ENCODE data around the gene ST6GALNAC2. TPM values are rescaled to one million over a fixed set of nuclear protein-coding genes. Genes with fewer than 3 reads are reported as not detected.

The ST6GALNAC2 gene
- total and polyA plus RNA-seq, 8 donors = 1.2 to 17.8 (median 4.7) TPM

DNA sequence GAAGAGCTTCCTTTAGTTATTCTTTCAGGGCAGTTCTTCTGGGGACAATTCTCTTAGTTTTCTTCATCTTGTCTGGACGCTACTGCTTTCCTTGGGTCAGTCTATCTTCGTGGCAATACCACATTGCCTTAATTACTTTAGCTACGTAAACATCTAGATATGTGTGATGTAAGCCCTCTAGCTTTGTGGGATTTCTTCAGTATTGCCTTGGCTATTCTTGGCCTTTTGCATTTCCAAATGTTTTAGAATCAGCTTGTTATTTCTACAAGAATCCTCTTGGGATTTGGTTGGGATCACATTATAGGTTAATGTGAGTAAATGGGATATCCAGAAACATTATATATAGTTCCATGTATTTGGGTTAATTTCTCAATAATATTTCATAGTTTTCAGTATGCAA, 9.0 kb upstream of the ST6GALNAC2 start:
- DNase-seq = no peak
- peaks cover 0 to 19% (median 0%) of the 10 kb centered on the region in 3 donors for H3K27me3 ChIP-seq
- no peaks in the 10 kb centered on the region for H3K9me3 ChIP-seq
- intact Hi-C loops (cut with DNase I; ENCODE audit: low total_unique reads) = no loop called here
- H3K4me1 ChIP-seq = peaks cover 0 to 26% (median 7%) of the 10 kb centered on the region in 4 donors
- H3K36me3 ChIP-seq = no peaks in the 10 kb centered on the region
- H3K27ac ChIP-seq = no peak overlapping the region
- 66 to 79% (median 68%) methylated on average over 3 of the region's 3 CpGs for WGBS, 5 donors
- TF ChIP-seq EP300 (IDR thresholded peaks at IDR 0.05) (no peak), POLR2AphosphoS5 (IDR thresholded peaks at IDR 0.05) (no peak), POLR2A (IDR thresholded peaks at IDR 0.05) (no peak)
- TF ChIP-seq, protein P1, sequence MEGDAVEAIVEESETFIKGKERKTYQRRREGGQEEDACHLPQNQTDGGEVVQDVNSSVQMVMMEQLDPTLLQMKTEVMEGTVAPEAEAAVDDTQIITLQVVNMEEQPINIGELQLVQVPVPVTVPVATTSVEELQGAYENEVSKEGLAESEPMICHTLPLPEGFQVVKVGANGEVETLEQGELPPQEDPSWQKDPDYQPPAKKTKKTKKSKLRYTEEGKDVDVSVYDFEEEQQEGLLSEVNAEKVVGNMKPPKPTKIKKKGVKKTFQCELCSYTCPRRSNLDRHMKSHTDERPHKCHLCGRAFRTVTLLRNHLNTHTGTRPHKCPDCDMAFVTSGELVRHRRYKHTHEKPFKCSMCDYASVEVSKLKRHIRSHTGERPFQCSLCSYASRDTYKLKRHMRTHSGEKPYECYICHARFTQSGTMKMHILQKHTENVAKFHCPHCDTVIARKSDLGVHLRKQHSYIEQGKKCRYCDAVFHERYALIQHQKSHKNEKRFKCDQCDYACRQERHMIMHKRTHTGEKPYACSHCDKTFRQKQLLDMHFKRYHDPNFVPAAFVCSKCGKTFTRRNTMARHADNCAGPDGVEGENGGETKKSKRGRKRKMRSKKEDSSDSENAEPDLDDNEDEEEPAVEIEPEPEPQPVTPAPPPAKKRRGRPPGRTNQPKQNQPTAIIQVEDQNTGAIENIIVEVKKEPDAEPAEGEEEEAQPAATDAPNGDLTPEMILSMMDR (IDR thresholded peaks at IDR 0.05) = no peak
- no peak overlapping the region for H3K4me3 ChIP-seq

GRCh38 chr17:76593959-76594358, 8.3 kb upstream of the ST6GALNAC2 start:
- H3K27me3 ChIP-seq = peaks cover 0 to 24% (median 0%) of the 10 kb centered on the region in 3 donors
- 80 to 90% (median 83%) methylated on average over 4 of the region's 4 CpGs for WGBS, 5 donors
- H3K9me3 ChIP-seq = no peaks in the 10 kb centered on the region
- no peak for DNase-seq
- intact Hi-C loops (cut with DNase I; ENCODE audit: low total_unique reads) = no loop called here
- peaks cover 0 to 24% (median 7%) of the 10 kb centered on the region in 4 donors for H3K4me1 ChIP-seq
- H3K36me3 ChIP-seq = no peaks in the 10 kb centered on the region
- H3K27ac ChIP-seq = no peak overlapping the region
- TF ChIP-seq POLR2AphosphoS5 (IDR thresholded peaks at IDR 0.05) = no peak
- no peak for TF ChIP-seq POLR2A (IDR thresholded peaks at IDR 0.05)
- TF ChIP-seq, protein P1 (IDR thresholded peaks at IDR 0.05) = no peak
- TF ChIP-seq EP300 (IDR thresholded peaks at IDR 0.05) = no peak
- H3K4me3 ChIP-seq = no peak overlapping the region

DNA sequence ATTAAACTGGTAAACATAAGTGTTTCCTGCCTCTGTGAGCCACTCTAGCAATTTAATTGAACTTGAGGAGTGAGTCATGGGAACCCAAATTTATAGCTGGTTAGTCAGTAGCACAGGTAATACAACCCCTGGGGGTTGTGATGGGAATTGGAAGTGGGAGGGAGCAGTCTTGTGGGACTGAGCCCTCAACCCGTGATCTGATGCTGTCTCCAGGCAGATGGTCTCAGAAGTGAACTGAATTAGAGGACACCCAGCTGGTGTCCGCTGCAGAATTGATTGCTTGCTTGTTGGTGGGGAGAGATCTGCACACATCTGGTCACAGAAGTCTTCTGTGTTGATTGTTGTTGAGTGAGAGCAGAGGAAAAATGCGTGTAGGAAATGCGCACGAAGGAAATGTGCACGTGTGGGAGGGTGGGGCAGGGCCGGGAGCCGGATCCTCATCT, 7.7 kb upstream of the ST6GALNAC2 start:
- no peak for DNase-seq
- Histone ChIP-seq H3K27me3 (peaks cover 0 to 27% (median 2%) of the 10 kb centered on the region in 3 donors), H3K9me3 (no peaks in the 10 kb centered on the region), H3K4me3 (no peak overlapping the region), H3K27ac (no peak overlapping the region), H3K4me1 (peaks cover 0 to 19% (median 7%) of the 10 kb centered on the region in 4 donors), H3K36me3 (no peaks in the 10 kb centered on the region)
- WGBS, 5 donors = 69 to 90% (median 78%) methylated on average over 8 of the region's 8 CpGs
- intact Hi-C loops (cut with DNase I; ENCODE audit: low total_unique reads) = no loop called here
- TF ChIP-seq EP300 (IDR thresholded peaks at IDR 0.05) (no peak), POLR2AphosphoS5 (IDR thresholded peaks at IDR 0.05) (no peak), POLR2A (IDR thresholded peaks at IDR 0.05) (no peak)
- TF ChIP-seq, protein P1 (IDR thresholded peaks at IDR 0.05) = no peak

GRCh38 chr17:76588182-76588581, 2.5 kb upstream of the ST6GALNAC2 start:
- H3K4me1 ChIP-seq = peaks cover 13 to 32% (median 28%) of the 10 kb centered on the region in 4 donors
- no peak for TF ChIP-seq EP300 (IDR thresholded peaks at IDR 0.05)
- no peak for TF ChIP-seq POLR2AphosphoS5 (IDR thresholded peaks at IDR 0.05)
- TF ChIP-seq, protein P1 (IDR thresholded peaks at IDR 0.05) = no peak
- no peak for TF ChIP-seq POLR2A (IDR thresholded peaks at IDR 0.05)
- no peaks in the 10 kb centered on the region for H3K9me3 ChIP-seq
- peak in 1 of 2 donors; percentile 1 for DNase-seq
- H3K4me3 ChIP-seq = no peak overlapping the region
- peaks cover 0 to 59% (median 22%) of the 10 kb centered on the region in 3 donors for H3K27me3 ChIP-seq
- H3K27ac ChIP-seq = no peak overlapping the region
- intact Hi-C loops (cut with DNase I; ENCODE audit: low total_unique reads) = no loop called here
- H3K36me3 ChIP-seq = no peaks in the 10 kb centered on the region

Measured in stomach (tissue), 9 donors.